SKM-1 (cell line): ENCODE measurements around the gene KNDC1.
"Not testable (repeated sequence)": the region's sequence is repeated elsewhere in the genome, so short reads cannot be mapped to it uniquely, and the experiment has no call there.

Experiments used
- DNase-seq: peaks from one replicate; lab custom pipeline; 2025; ENCODE audit not compliant: unreplicated experiment; lab: John Stamatoyannopoulos, UW

Gene KNDC1

GRCh38 chr10:133126431-133127290 is 33.4 kb upstream of the KNDC1 start:
- DNase-seq, result no peak

- no peak for DNase-seq
Measured at GRCh38 chr10:133127291-133128125, 32.5 kb upstream of the KNDC1 start.

- no peak for DNase-seq
Measured at GRCh38 chr10:133128126-133129070, 31.6 kb upstream of the KNDC1 start.

- DNase-seq, result no peak
Measured at GRCh38 chr10:133129071-133129858, 30.8 kb upstream of the KNDC1 start.

GRCh38 chr10:133129859-133130495 is 30.0 kb upstream of the KNDC1 start:
- DNase-seq, result no peak

GRCh38 chr10:133130602-133131001 is 29.4 kb upstream of the KNDC1 start:
- DNase-seq, result no peak

- DNase-seq, result no peak
Measured at GRCh38 chr10:133131053-133131452, 29.0 kb upstream of the KNDC1 start.

- DNase-seq, result no peak
Measured at GRCh38 chr10:133131734-133132472, 28.1 kb upstream of the KNDC1 start.

GRCh38 chr10:133132473-133133291 is 27.3 kb upstream of the KNDC1 start:
- no peak for DNase-seq

- no peak for DNase-seq
Measured at GRCh38 chr10:133133471-133134231, 26.4 kb upstream of the KNDC1 start.

- DNase-seq, result no peak
Measured at GRCh38 chr10:133134411-133135115, 25.5 kb upstream of the KNDC1 start.

- DNase-seq, result no peak
Measured at GRCh38 chr10:133135116-133135465, 24.9 kb upstream of the KNDC1 start.

GRCh38 chr10:133137486-133138145 is 22.4 kb upstream of the KNDC1 start:
- not testable (repeated sequence) for DNase-seq

- no peak for DNase-seq
Measured at GRCh38 chr10:133139551-133140065, 20.4 kb upstream of the KNDC1 start.

GRCh38 chr10:133140417-133141143 is 19.4 kb upstream of the KNDC1 start:
- no peak for DNase-seq
